CD4-positive, alpha-beta T cell (primary cell): ENCODE results near the gene DUSP10. TPM values are rescaled to one million over a fixed set of nuclear protein-coding genes. Genes with fewer than 3 reads are reported as not detected.

Experiments
- ATAC-seq: fragments of 200-7000 bp; cut with Tn5 transposase; one replicate; pipeline ENCODE4 v1.10.0; 2022; ENCODE audit warnings: mild to moderate bottlenecking; ENCODE audit not compliant: poor library complexity
- CTCF ChIA-PET: fragments of 350-600 bp; sonication (Branson Sonifier 250); formaldehyde crosslinking; loops from one replicate; lab custom pipeline; 2021; ENCODE audit warnings: antibody characterized with exemption, inconsistent platforms; lab: Charles Lee
- POLR2A ChIA-PET: fragments of 350-600 bp; sonication (Branson Sonifier 250); formaldehyde crosslinking; loops from one replicate; lab custom pipeline; 2021; ENCODE audit warnings: antibody characterized with exemption, inconsistent platforms; lab: Charles Lee
- DNase-seq, 14 experiments: peaks; one replicate each; pipeline ENCODE4 v3.0.0-alpha.2; 2013 to 2020; ENCODE audit warnings: mixed read lengths in 2 of 14
- H3K27ac ChIP-seq, 2 donors: one replicate each; pipeline versions ENCODE4 v1.5.1 to v1.7.0; 2013; ENCODE audit warnings: low read length in 2 of 2, low read depth in 1 of 2, mild to moderate bottlenecking in 1 of 2
- H3K27me3 ChIP-seq, 2 experiments: 1 replicate in 1 of 2; 2 replicates in 1 of 2; pipeline versions ENCODE4 v1.6.1 to v1.7.0; 2013; ENCODE audit warnings: low read length in 2 of 2, control low read depth in 1 of 2, mild to moderate bottlenecking in 1 of 2, moderate library complexity in 1 of 2; ENCODE audit not compliant: insufficient read depth in 2 of 2, control insufficient read depth in 1 of 2
- H3K36me3 ChIP-seq: one replicate; pipeline ENCODE4 v1.6.1; 2013; ENCODE audit warnings: low read length, control low read depth; ENCODE audit not compliant: insufficient read depth
- H3K4me1 ChIP-seq: one replicate; pipeline ENCODE4 v1.6.1; 2013; ENCODE audit warnings: low read length, control low read depth; ENCODE audit not compliant: insufficient read depth
- H3K4me3 ChIP-seq: one replicate; pipeline ENCODE4 v1.5.1; 2013; ENCODE audit warnings: mild to moderate bottlenecking, low read length, moderate library complexity
- H3K9me3 ChIP-seq, 2 experiments: 1 replicate in 1 of 2; 2 replicates in 1 of 2; pipeline versions ENCODE4 v1.6.1 to v1.7.0; 2013; ENCODE audit warnings: low read length in 2 of 2, mild to moderate bottlenecking in 2 of 2, control low read depth in 1 of 2, moderate library complexity in 1 of 2; ENCODE audit not compliant: control insufficient read depth in 1 of 2, insufficient read depth in 1 of 2
- H3K27ac Mint-ChIP-seq: one replicate; pipeline ENCODE4 v1.8.0; 2020; ENCODE audit warnings: mixed read lengths
- H3K27me3 Mint-ChIP-seq: one replicate; pipeline ENCODE4 v1.8.0; 2021; ENCODE audit warnings: mixed read lengths
- H3K36me3 Mint-ChIP-seq: one replicate; pipeline ENCODE4 v1.8.0; 2021; ENCODE audit warnings: low read depth, mixed read lengths
- H3K4me1 Mint-ChIP-seq: one replicate; pipeline ENCODE4 v1.8.0; 2021; ENCODE audit warnings: low read depth, mixed read lengths
- H3K4me3 Mint-ChIP-seq: one replicate; pipeline ENCODE4 v1.8.0; 2020; ENCODE audit warnings: mild to moderate bottlenecking, mixed read lengths
- H3K9me3 Mint-ChIP-seq: one replicate; pipeline ENCODE4 v1.8.0; 2020; ENCODE audit warnings: mixed read lengths
- intact Hi-C, 2 experiments: fragments of 100-400 bp; cut with DNase I in 1 of 2; cut with micrococcal nuclease in 1 of 2; formaldehyde crosslinking; loops; one replicate each; pipeline versions ENCODE4 v1.15.1 to v1.9.0; 2023 to 2025; cut with DNase I, micrococcal nuclease
- total RNA-seq, 174 experiments: library from RNA in 2 of 174; stranded (reverse) in 2 of 174; gene quantifications; one replicate each; pipeline ENCODE4 v1.2.3 and lab custom pipeline; 2021 to 2026
- TF ChIP-seq, protein P1 (sequence below): fragments of 200-600 bp; IDR thresholded peaks from one replicate; pipeline ENCODE4 v1.8.0; 2022; ENCODE audit warnings: antibody characterized with exemption, mild to moderate bottlenecking

Gene DUSP10
- total RNA-seq, 2 experiments from 2014 or later: 66.9 to 70.9 TPM

DNA sequence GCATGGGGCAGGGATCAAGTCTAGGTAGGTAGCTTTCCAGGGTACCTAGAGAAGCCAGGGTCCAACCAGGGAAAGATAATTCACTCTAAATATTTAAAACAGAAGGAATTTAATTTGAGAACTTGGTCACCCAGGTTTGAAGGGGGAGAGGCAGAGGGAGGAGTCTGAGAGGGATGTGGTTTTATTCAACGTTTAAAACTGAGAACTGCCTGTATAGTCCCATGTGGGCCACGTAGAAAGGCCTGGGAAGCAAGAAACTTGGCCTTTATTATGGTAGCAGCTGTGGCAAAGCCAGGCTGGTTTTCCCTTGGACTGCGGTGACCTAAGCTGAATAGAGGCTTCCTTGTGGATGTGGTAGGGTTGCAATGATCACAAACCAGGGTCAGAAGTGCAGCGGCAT, 42.0 kb upstream of the DUSP10 start:
- CTCF ChIA-PET: no interaction called here
- H3K9me3 ChIP-seq: no peaks in the 10 kb centered on the region
- H3K27me3 ChIP-seq: no peaks in the 10 kb centered on the region
- no peak overlapping the region for H3K27ac ChIP-seq
- POLR2A ChIA-PET: interaction anchor here (1.2 to 3.5 kb wide), 3 partner anchors 10 to 929 kb away, joined by 3 to 20 read pairs (median 4); partner anchors contain the start of gene DUSP10
- H3K4me1 Mint-ChIP-seq: peaks cover 52% of the 10 kb centered on the region
- no peaks in the 10 kb centered on the region for H3K9me3 Mint-ChIP-seq
- H3K27ac Mint-ChIP-seq: no peak overlapping the region
- peak overlapping the region; percentile 6 for H3K4me3 ChIP-seq
- TF ChIP-seq, protein P1, sequence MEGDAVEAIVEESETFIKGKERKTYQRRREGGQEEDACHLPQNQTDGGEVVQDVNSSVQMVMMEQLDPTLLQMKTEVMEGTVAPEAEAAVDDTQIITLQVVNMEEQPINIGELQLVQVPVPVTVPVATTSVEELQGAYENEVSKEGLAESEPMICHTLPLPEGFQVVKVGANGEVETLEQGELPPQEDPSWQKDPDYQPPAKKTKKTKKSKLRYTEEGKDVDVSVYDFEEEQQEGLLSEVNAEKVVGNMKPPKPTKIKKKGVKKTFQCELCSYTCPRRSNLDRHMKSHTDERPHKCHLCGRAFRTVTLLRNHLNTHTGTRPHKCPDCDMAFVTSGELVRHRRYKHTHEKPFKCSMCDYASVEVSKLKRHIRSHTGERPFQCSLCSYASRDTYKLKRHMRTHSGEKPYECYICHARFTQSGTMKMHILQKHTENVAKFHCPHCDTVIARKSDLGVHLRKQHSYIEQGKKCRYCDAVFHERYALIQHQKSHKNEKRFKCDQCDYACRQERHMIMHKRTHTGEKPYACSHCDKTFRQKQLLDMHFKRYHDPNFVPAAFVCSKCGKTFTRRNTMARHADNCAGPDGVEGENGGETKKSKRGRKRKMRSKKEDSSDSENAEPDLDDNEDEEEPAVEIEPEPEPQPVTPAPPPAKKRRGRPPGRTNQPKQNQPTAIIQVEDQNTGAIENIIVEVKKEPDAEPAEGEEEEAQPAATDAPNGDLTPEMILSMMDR: no peak
- H3K27me3 Mint-ChIP-seq: no peaks in the 10 kb centered on the region
- ATAC-seq (peak; percentile 88), DNase-seq (peak in 4 of 14 experiments; percentile 22 to 76 (median 47))
- peaks cover 51% of the 10 kb centered on the region for H3K4me1 ChIP-seq
- H3K4me3 Mint-ChIP-seq: peak overlapping the region; percentile 44
- no peaks in the 10 kb centered on the region for H3K36me3 ChIP-seq
- H3K36me3 Mint-ChIP-seq: no peaks in the 10 kb centered on the region
- intact Hi-C loops: loop anchor here in 1 of 2 experiments (10.0 kb wide), 1 partner anchor 51 kb away; no protein-coding TSS in a partner anchor

DNA sequence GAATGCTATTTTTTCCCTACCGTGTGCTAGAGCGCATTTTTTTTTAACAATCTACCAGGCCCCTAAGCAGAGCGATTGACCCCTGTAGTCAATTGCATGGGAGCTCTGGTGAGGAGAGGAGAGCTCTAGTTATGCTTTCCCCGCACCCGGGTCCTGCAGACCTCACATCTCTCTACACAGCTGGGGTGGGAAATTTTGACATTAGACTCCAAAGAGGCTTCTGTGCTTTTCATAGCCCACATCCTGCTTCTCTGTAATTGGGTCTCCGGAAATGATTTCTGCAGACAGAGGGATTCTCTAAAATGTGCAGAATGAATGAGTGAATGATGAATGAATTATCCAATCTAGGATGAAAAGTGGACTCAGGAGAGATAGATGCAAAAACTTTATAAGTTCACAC, 41.5 kb upstream of the DUSP10 start:
- Histone ChIP-seq H3K27me3 (no peaks in the 10 kb centered on the region), H3K4me3 (peak overlapping the region; percentile 6), H3K36me3 (no peaks in the 10 kb centered on the region), H3K9me3 (no peaks in the 10 kb centered on the region), H3K27ac (no peak overlapping the region), H3K4me1 (peaks cover 56% of the 10 kb centered on the region)
- Mint-ChIP-seq H3K36me3 (no peaks in the 10 kb centered on the region), H3K27ac (no peak overlapping the region), H3K4me3 (peak overlapping the region; percentile 44), H3K9me3 (no peaks in the 10 kb centered on the region), H3K4me1 (peaks cover 57% of the 10 kb centered on the region), H3K27me3 (no peaks in the 10 kb centered on the region)
- TF ChIP-seq, protein P1: no peak
- DNase-seq (peak in 5 of 14 experiments; percentile 12 to 80 (median 53)), ATAC-seq (peak; percentile 81)
- intact Hi-C loops: loop anchor here in 1 of 2 experiments (10.0 kb wide), 1 partner anchor 51 kb away; no protein-coding TSS in a partner anchor
- ChIA-PET POLR2A (interaction anchor here (1.2 to 3.5 kb wide), 4 partner anchors 9 to 930 kb away, joined by 3 to 20 read pairs (median 4); partner anchors contain the start of gene DUSP10), CTCF (no interaction called here)

DNA sequence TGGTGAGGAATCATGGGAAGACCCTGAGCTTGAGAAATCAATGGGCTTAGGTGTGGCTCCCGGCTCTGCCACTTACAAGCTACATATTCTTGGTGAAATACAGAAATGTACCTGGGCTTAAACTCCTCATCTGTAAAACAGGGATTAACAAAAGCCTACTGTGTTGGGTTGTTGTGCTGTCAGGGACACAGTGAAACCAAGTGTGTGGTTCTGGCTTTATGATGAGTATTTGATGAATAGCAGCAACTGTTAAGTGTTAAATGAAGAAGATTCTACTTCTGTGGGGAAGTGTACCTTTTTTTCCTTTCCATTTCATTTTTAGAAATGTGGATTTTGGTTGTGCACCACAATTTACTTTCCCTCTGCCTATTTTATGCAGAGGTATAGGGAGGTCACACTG, 41.1 kb upstream of the DUSP10 start:
- no peak for ATAC-seq
- Histone ChIP-seq H3K4me3 (peak overlapping the region; percentile 6), H3K27ac (no peak overlapping the region), H3K9me3 (no peaks in the 10 kb centered on the region), H3K36me3 (no peaks in the 10 kb centered on the region), H3K27me3 (no peaks in the 10 kb centered on the region), H3K4me1 (peaks cover 60% of the 10 kb centered on the region)
- Mint-ChIP-seq H3K4me3 (no peak overlapping the region), H3K27ac (no peak overlapping the region), H3K27me3 (no peaks in the 10 kb centered on the region), H3K4me1 (peaks cover 62% of the 10 kb centered on the region), H3K36me3 (no peaks in the 10 kb centered on the region), H3K9me3 (no peaks in the 10 kb centered on the region)
- intact Hi-C loops: loop anchor here in 1 of 2 experiments (10.0 kb wide), 1 partner anchor 52 kb away; no protein-coding TSS in a partner anchor
- ChIA-PET POLR2A (interaction anchor here (1.2 to 3.5 kb wide), 4 partner anchors 9 to 930 kb away, joined by 3 to 20 read pairs (median 4); partner anchors contain the start of gene DUSP10), CTCF (no interaction called here)
- TF ChIP-seq, protein P1: no peak
- DNase-seq: no peak
